Measurements from ENCODE around the gene EXT2.

Gene EXT2

DNA sequence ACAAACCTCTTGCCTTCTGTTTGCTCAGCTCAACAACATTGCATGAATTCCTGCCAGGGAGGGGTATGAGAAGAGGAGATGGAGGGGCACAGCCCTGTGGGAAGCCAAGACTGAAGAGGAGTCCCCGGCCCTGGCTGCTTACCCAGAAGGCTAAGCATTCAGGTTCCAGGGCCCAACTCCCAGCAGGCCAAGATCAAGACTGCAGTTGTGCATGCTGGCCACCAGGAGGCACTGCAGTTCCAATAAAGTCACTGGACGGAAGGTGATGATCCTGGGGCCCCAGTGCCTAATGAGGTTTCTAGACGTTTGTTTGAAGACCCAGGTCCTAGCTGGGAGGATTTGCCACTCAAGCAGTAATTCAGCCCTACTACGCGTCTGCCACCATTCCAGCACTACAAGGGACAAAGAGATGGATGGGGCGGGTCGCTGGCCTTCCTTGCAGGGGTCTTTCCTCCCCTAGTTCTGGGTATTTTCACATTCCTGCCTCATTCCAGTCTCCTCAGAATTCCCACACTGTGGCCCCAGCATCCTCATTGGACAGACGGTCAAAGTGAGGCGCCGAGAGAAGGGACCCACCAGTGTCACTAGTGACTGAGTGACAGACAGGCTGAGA lies 190.9 kb downstream of the EXT2 start:
- TF ChIP-seq TAF1 (IDR thresholded peaks at IDR 0.05; ENCODE audit: borderline replicate concordance, insufficient read depth, low read length) (no peak), FOXP2 (optimal IDR thresholded peaks at IDR 0.05; ENCODE audit: borderline replicate concordance, extremely low read depth, extremely low read length, insufficient read depth) (no peak), POLR2AphosphoS5 (IDR thresholded peaks at IDR 0.05; ENCODE audit: low read depth, low read length) (no peak), SIN3A (IDR thresholded peaks at IDR 0.05; ENCODE audit: borderline replicate concordance, insufficient read depth, low read length) (no peak)
- TF ChIP-seq, protein P1, sequence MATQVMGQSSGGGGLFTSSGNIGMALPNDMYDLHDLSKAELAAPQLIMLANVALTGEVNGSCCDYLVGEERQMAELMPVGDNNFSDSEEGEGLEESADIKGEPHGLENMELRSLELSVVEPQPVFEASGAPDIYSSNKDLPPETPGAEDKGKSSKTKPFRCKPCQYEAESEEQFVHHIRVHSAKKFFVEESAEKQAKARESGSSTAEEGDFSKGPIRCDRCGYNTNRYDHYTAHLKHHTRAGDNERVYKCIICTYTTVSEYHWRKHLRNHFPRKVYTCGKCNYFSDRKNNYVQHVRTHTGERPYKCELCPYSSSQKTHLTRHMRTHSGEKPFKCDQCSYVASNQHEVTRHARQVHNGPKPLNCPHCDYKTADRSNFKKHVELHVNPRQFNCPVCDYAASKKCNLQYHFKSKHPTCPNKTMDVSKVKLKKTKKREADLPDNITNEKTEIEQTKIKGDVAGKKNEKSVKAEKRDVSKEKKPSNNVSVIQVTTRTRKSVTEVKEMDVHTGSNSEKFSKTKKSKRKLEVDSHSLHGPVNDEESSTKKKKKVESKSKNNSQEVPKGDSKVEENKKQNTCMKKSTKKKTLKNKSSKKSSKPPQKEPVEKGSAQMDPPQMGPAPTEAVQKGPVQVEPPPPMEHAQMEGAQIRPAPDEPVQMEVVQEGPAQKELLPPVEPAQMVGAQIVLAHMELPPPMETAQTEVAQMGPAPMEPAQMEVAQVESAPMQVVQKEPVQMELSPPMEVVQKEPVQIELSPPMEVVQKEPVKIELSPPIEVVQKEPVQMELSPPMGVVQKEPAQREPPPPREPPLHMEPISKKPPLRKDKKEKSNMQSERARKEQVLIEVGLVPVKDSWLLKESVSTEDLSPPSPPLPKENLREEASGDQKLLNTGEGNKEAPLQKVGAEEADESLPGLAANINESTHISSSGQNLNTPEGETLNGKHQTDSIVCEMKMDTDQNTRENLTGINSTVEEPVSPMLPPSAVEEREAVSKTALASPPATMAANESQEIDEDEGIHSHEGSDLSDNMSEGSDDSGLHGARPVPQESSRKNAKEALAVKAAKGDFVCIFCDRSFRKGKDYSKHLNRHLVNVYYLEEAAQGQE (IDR thresholded peaks at IDR 0.05; ENCODE audit: insufficient read depth in 1 of 2, low read depth in 2 of 2, low read length in 2 of 2) = no peak

DNA sequence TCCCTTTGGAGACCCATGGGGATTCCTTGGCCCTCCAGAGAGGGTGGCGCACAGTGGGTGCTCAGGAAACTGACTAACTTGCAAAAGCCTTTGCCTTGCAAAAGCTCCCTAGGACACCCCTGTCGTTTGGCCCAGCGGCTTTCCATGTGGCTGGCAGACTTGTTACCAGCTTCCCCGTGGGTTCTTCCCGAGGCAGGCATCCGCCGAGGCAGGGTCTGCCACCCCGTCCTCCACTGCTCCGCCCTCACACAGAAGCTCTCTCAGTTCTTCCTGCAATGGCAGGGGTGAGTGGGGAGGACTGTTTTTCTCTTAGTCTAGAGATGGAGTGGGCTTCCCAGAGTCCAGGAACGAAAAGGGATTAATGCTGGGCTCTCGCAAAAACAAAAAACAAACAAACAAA lies 191.4 kb downstream of the EXT2 start:
- TF ChIP-seq TAF1 (IDR thresholded peaks at IDR 0.05; ENCODE audit: borderline replicate concordance, insufficient read depth, low read length) = no peak
- TF ChIP-seq FOXP2 (optimal IDR thresholded peaks at IDR 0.05; ENCODE audit: borderline replicate concordance, extremely low read depth, extremely low read length, insufficient read depth) = no peak
- no peak for TF ChIP-seq SIN3A (IDR thresholded peaks at IDR 0.05; ENCODE audit: borderline replicate concordance, insufficient read depth, low read length)
- no peak for TF ChIP-seq POLR2AphosphoS5 (IDR thresholded peaks at IDR 0.05; ENCODE audit: low read depth, low read length)
- TF ChIP-seq, protein P1 (IDR thresholded peaks at IDR 0.05; ENCODE audit: insufficient read depth in 1 of 2, low read depth in 2 of 2, low read length in 2 of 2) = no peak

DNA sequence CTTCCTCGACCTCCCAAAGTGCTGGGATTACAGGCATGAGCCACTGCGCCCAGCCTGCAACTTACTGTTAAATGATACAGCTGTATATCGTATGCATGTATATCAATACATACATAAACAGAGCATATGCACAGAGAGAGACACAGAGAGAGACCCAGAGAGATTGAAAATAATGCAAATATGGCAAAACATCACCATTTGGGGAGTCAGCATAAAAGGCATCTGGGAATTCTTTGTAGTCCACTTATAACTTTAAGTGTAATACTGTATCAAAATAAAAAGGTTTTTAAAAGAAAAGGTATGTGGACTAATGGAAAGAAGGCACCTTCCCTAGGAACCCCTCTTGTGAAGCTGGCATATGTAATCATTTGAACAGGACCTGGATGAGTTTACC lies 192.7 kb downstream of the EXT2 start:
- TF ChIP-seq POLR2AphosphoS5 (IDR thresholded peaks at IDR 0.05; ENCODE audit: low read depth, low read length) (no peak), SIN3A (IDR thresholded peaks at IDR 0.05; ENCODE audit: borderline replicate concordance, insufficient read depth, low read length) (no peak), FOXP2 (optimal IDR thresholded peaks at IDR 0.05; ENCODE audit: borderline replicate concordance, extremely low read depth, extremely low read length, insufficient read depth) (no peak), TAF1 (IDR thresholded peaks at IDR 0.05; ENCODE audit: borderline replicate concordance, insufficient read depth, low read length) (no peak)
- TF ChIP-seq, protein P1 (IDR thresholded peaks at IDR 0.05; ENCODE audit: insufficient read depth in 1 of 2, low read depth in 2 of 2, low read length in 2 of 2) = no peak

DNA sequence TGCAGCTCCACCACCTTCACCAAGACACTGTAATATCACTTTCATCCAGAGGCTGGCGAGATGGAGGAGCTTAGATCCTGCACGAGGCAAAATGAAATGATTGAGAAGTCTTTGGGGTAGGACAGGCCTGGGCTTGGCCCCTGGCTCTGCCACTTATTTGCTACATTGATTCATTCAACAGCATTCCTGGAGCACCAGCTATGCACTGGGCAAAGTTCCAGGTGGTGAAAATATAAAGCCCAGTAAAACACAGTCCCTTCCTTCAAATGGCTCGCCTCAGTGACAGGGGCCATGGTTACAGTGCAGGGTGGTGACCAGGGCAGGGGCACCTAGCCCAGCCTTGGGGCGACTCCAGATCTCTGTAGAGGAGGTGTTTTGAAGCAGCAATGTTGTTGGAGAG lies 194.7 kb downstream of the EXT2 start:
- TF ChIP-seq POLR2AphosphoS5 (IDR thresholded peaks at IDR 0.05; ENCODE audit: low read depth, low read length) = no peak
- no peak for TF ChIP-seq TAF1 (IDR thresholded peaks at IDR 0.05; ENCODE audit: borderline replicate concordance, insufficient read depth, low read length)
- TF ChIP-seq FOXP2 (optimal IDR thresholded peaks at IDR 0.05; ENCODE audit: borderline replicate concordance, extremely low read depth, extremely low read length, insufficient read depth) = no peak
- TF ChIP-seq SIN3A (IDR thresholded peaks at IDR 0.05; ENCODE audit: borderline replicate concordance, insufficient read depth, low read length) = no peak
- TF ChIP-seq, protein P1 (IDR thresholded peaks at IDR 0.05; ENCODE audit: insufficient read depth in 1 of 2, low read depth in 2 of 2, low read length in 2 of 2) = no peak
